Measurements from ENCODE around the gene MAPK8IP3. TPM values are rescaled to one million over a fixed set of nuclear protein-coding genes. Genes with fewer than 3 reads are reported as not detected.
A peak's percentile ranks its signal among the peaks of the same experiment; 100 is the strongest.

The MAPK8IP3 gene
- total RNA-seq, 1 donor from 2014 or later: 157 TPM

GRCh38 chr16:1761751-1762150 is 55.8 kb downstream of the MAPK8IP3 start:
- Mint-ChIP-seq H3K4me3 (ENCODE audit: low read depth) (no peak overlapping the region), H3K9me3 (ENCODE audit: low read depth) (no peaks in the 10 kb centered on the region), H3K4me1 (ENCODE audit: low read depth) (peaks cover 5% of the 10 kb centered on the region), H3K36me3 (ENCODE audit: insufficient read depth) (peaks cover 2% of the 10 kb centered on the region), H3K27ac (no peak overlapping the region), H3K27me3 (no peaks in the 10 kb centered on the region)
- DNase-seq (ENCODE audit: low spot score, unreplicated experiment): no peak
- TF ChIP-seq, protein P1, sequence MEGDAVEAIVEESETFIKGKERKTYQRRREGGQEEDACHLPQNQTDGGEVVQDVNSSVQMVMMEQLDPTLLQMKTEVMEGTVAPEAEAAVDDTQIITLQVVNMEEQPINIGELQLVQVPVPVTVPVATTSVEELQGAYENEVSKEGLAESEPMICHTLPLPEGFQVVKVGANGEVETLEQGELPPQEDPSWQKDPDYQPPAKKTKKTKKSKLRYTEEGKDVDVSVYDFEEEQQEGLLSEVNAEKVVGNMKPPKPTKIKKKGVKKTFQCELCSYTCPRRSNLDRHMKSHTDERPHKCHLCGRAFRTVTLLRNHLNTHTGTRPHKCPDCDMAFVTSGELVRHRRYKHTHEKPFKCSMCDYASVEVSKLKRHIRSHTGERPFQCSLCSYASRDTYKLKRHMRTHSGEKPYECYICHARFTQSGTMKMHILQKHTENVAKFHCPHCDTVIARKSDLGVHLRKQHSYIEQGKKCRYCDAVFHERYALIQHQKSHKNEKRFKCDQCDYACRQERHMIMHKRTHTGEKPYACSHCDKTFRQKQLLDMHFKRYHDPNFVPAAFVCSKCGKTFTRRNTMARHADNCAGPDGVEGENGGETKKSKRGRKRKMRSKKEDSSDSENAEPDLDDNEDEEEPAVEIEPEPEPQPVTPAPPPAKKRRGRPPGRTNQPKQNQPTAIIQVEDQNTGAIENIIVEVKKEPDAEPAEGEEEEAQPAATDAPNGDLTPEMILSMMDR (IDR thresholded peaks at IDR 0.05; ENCODE audit: unreplicated experiment): no peak

- Mint-ChIP-seq H3K36me3 (ENCODE audit: insufficient read depth) (peaks cover 2% of the 10 kb centered on the region), H3K27ac (no peak overlapping the region), H3K27me3 (no peaks in the 10 kb centered on the region), H3K4me1 (ENCODE audit: low read depth) (peaks cover 3% of the 10 kb centered on the region), H3K9me3 (ENCODE audit: low read depth) (no peaks in the 10 kb centered on the region), H3K4me3 (ENCODE audit: low read depth) (no peak overlapping the region)
- no peak for DNase-seq (ENCODE audit: low spot score, unreplicated experiment)
- TF ChIP-seq, protein P1 (IDR thresholded peaks at IDR 0.05; ENCODE audit: unreplicated experiment): no peak
These were observed 56.3 kb downstream of the MAPK8IP3 start for GRCh38 chr16:1762196-1762878.

DNA sequence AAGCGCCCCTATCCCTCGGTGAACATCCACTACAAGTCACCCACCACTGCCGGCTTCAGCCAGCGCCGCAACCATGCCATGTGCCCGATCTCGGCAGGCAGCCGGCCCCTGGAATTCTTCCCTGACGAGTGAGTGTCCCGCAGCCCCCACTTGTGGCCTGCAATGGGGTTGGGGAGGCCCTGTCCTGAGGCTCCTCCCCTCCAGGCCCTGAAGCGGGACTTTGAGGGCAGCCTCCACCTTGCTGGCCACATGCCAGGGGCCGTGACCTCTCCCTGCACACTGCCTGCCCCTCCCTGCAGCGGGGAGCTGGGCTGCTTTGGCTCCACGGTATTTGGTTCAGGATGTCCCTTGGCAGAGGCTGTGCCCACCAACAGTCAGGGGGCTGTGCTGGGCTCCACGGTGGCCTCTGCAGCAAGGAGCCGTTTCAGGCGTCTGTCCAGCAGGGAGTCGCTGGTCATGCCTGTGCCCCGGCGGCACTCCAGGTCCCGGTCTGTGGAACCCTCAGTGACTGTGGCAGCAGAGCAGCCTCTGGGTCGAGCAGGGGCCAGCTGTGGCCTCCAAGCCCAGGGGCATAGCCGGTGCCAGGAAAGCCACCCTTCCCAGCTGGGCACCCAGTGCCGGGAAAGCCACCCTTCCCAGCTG is 57.0 kb downstream of the MAPK8IP3 start:
- Mint-ChIP-seq H3K4me3 (ENCODE audit: low read depth) (no peak overlapping the region), H3K27ac (no peak overlapping the region), H3K36me3 (ENCODE audit: insufficient read depth) (peaks cover 2% of the 10 kb centered on the region), H3K27me3 (no peaks in the 10 kb centered on the region), H3K4me1 (ENCODE audit: low read depth) (peaks cover 1% of the 10 kb centered on the region), H3K9me3 (ENCODE audit: low read depth) (no peaks in the 10 kb centered on the region)
- DNase-seq (ENCODE audit: low spot score, unreplicated experiment): no peak
- TF ChIP-seq, protein P1 (IDR thresholded peaks at IDR 0.05; ENCODE audit: unreplicated experiment): no peak

DNA sequence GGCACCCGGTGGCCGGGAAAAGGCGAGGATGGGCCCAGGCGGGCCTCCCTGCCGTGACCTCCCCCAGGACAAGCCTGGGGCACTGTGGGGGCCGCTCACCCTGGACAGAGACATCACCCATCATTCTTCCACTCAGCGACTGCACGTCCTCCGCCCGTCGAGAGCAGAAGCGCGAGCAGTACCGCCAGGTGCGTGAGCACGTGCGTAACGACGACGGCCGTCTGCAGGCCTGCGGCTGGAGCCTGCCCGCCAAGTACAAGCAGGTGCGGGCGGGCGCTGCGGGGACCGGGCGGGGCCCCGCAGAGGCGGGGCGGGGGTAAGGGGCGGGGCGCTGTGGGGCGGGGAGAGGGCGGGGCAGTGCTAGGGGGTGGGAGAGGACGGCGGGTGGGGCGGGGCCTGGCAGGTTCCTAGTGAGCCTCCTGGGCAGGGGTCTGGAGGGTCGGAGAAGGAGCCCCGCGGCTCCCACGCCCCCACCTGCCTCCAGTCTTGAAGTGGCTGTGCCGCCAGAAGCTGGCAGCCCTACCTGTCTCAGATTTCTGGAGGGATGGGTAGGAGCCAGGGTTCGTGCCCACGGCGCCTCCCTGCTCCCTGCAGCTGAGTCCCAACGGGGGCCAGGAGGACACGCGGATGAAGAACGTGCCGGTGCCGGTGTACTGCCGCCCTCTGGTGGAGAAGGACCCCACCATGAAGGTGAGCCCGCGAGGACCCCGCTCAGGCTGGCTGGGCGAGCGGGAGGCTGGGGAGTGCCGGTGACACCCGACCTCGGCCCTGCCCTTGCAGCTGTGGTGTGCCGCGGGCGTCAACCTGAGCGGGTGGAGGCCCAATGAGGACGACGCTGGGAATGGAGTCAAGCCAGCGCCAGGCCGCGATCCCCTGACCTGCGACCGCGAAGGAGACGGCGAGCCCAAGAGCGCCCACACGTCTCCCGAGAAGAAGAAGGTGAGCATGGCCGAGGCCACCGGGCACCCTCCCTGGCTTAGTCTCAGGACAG is 57.8 kb downstream of the MAPK8IP3 start:
- Mint-ChIP-seq H3K4me1 (ENCODE audit: low read depth) (no peaks in the 10 kb centered on the region), H3K27me3 (no peaks in the 10 kb centered on the region), H3K4me3 (ENCODE audit: low read depth) (no peak overlapping the region), H3K9me3 (ENCODE audit: low read depth) (no peaks in the 10 kb centered on the region), H3K27ac (no peak overlapping the region), H3K36me3 (ENCODE audit: insufficient read depth) (peaks cover 3% of the 10 kb centered on the region)
- no peak for DNase-seq (ENCODE audit: low spot score, unreplicated experiment)
- TF ChIP-seq, protein P1 (IDR thresholded peaks at IDR 0.05; ENCODE audit: unreplicated experiment): peak; percentile 58

GRCh38 chr16:1764971-1765370 is 59.0 kb downstream of the MAPK8IP3 start:
- TF ChIP-seq, protein P1 (IDR thresholded peaks at IDR 0.05; ENCODE audit: unreplicated experiment): no peak
- Mint-ChIP-seq H3K27ac (no peak overlapping the region), H3K4me3 (ENCODE audit: low read depth) (no peak overlapping the region), H3K36me3 (ENCODE audit: insufficient read depth) (peaks cover 2% of the 10 kb centered on the region), H3K9me3 (ENCODE audit: low read depth) (no peaks in the 10 kb centered on the region), H3K27me3 (no peaks in the 10 kb centered on the region), H3K4me1 (ENCODE audit: low read depth) (no peaks in the 10 kb centered on the region)
- no peak for DNase-seq (ENCODE audit: low spot score, unreplicated experiment)
